Measurements from ENCODE around the gene EXOC7.

GRCh38 chr17:76131692-76132573 is 28.3 kb upstream of the EXOC7 start:
- TF ChIP-seq CTCF (IDR thresholded peaks at IDR 0.05) (no peak), POLR2A (IDR thresholded peaks at IDR 0.05) (no peak)

All from tibial nerve (tissue), 3 donors.